ENCODE measurements around the gene OR2AG2. TPM values are rescaled to one million over a fixed set of nuclear protein-coding genes. Genes with fewer than 3 reads are reported as not detected.

OR2AG2 gene
- total RNA-seq, 3 donors from 2014 or later = 0.14 to 0.49 (median 0.28) TPM

- Histone ChIP-seq H3K9me3 (no peaks in the 10 kb centered on the region), H3K36me3 (ENCODE audit: low read depth) (no peaks in the 10 kb centered on the region), H3K4me1 (ENCODE audit: low read depth) (no peaks in the 10 kb centered on the region), H3K4me3 (no peak overlapping the region)
- DNase-seq (no peak), ATAC-seq (no peak)
- intact Hi-C loops (cut with DNase I, micrococcal nuclease) = no loop called here
- no peak for TF ChIP-seq CTCF (IDR thresholded peaks at IDR 0.05)
These were observed 6.7 kb upstream of the OR2AG2 start for GRCh38 chr11:6778518-6778917.

GRCh38 chr11:6757373-6757967, 14.3 kb downstream of the OR2AG2 start:
- Histone ChIP-seq H3K9me3 (no peaks in the 10 kb centered on the region), H3K4me3 (no peak overlapping the region), H3K36me3 (ENCODE audit: low read depth) (no peaks in the 10 kb centered on the region), H3K4me1 (ENCODE audit: low read depth) (no peaks in the 10 kb centered on the region)
- intact Hi-C loops (cut with DNase I, micrococcal nuclease) = no loop called here
- peak; percentile 74 for ATAC-seq
- TF ChIP-seq CTCF (IDR thresholded peaks at IDR 0.05) = peak; percentile 18
- DNase-seq = peak in 2 of 3 donors; percentile 30 to 78

- ATAC-seq (no peak), DNase-seq (no peak)
- Histone ChIP-seq H3K9me3 (no peaks in the 10 kb centered on the region), H3K4me3 (no peak overlapping the region), H3K4me1 (ENCODE audit: low read depth) (no peaks in the 10 kb centered on the region), H3K36me3 (ENCODE audit: low read depth) (no peaks in the 10 kb centered on the region)
- TF ChIP-seq CTCF (IDR thresholded peaks at IDR 0.05) = no peak
- intact Hi-C loops (cut with DNase I, micrococcal nuclease) = no loop called here
These were observed 15.8 kb downstream of the OR2AG2 start for GRCh38 chr11:6755953-6756347.

- DNase-seq (peak in 1 of 3 donors; percentile 69), ATAC-seq (peak; percentile 73)
- no peaks in the 10 kb centered on the region for H3K36me3 ChIP-seq (ENCODE audit: low read depth)
- H3K4me3 ChIP-seq = no peak overlapping the region
- intact Hi-C loops (cut with DNase I, micrococcal nuclease) = no loop called here
- TF ChIP-seq CTCF (IDR thresholded peaks at IDR 0.05) = peak; percentile 86
- H3K4me1 ChIP-seq (ENCODE audit: low read depth) = no peaks in the 10 kb centered on the region
- no peaks in the 10 kb centered on the region for H3K9me3 ChIP-seq
These were observed 16.3 kb downstream of the OR2AG2 start for GRCh38 chr11:6755303-6755952.

- ATAC-seq (no peak), DNase-seq (no peak)
- H3K4me3 ChIP-seq = no peak overlapping the region
- no peaks in the 10 kb centered on the region for H3K9me3 ChIP-seq
- no peak for TF ChIP-seq CTCF (IDR thresholded peaks at IDR 0.05)
- no peaks in the 10 kb centered on the region for H3K36me3 ChIP-seq (ENCODE audit: low read depth)
- H3K4me1 ChIP-seq (ENCODE audit: low read depth) = no peaks in the 10 kb centered on the region
- intact Hi-C loops (cut with DNase I, micrococcal nuclease) = no loop called here
These were observed 24.6 kb downstream of the OR2AG2 start for GRCh38 chr11:6747097-6747668.
